Stimulated activated memory B cell treated with anti-CD40 and anti-IgM and Interleukin-4, amounts not matched to agents 10 μg/mL and 1 μg/mL and 100 μg/mL, for 72 hours (primary cell): ENCODE measurements around the gene PRSS8.
"Not testable (repeated sequence)": the region's sequence is repeated elsewhere in the genome, so short reads cannot be mapped to it uniquely, and the experiment has no call there.

Source experiments
- ATAC-seq: fragments of 150-1000 bp; cut with Tn5 transposase; 2 replicates; pipeline ENCODE4 v1.10.0; 2021
- H3K27ac Mint-ChIP-seq: one replicate; pipeline ENCODE4 v1.8.0; 2022; ENCODE audit warnings: mild to moderate bottlenecking, mixed read lengths
- H3K27me3 Mint-ChIP-seq: one replicate; pipeline ENCODE4 v1.8.0; 2022; ENCODE audit warnings: mixed read lengths
- H3K36me3 Mint-ChIP-seq: one replicate; pipeline ENCODE4 v1.8.0; 2022; ENCODE audit warnings: mixed read lengths
- H3K4me1 Mint-ChIP-seq: one replicate; pipeline ENCODE4 v1.8.0; 2022; ENCODE audit warnings: mixed read lengths
- H3K4me3 Mint-ChIP-seq: one replicate; pipeline ENCODE4 v1.8.0; 2022; ENCODE audit warnings: mild to moderate bottlenecking, moderate library complexity, mixed read lengths
- H3K9me3 Mint-ChIP-seq: one replicate; pipeline ENCODE4 v1.8.0; 2022; ENCODE audit warnings: mixed read lengths

Gene PRSS8

DNA sequence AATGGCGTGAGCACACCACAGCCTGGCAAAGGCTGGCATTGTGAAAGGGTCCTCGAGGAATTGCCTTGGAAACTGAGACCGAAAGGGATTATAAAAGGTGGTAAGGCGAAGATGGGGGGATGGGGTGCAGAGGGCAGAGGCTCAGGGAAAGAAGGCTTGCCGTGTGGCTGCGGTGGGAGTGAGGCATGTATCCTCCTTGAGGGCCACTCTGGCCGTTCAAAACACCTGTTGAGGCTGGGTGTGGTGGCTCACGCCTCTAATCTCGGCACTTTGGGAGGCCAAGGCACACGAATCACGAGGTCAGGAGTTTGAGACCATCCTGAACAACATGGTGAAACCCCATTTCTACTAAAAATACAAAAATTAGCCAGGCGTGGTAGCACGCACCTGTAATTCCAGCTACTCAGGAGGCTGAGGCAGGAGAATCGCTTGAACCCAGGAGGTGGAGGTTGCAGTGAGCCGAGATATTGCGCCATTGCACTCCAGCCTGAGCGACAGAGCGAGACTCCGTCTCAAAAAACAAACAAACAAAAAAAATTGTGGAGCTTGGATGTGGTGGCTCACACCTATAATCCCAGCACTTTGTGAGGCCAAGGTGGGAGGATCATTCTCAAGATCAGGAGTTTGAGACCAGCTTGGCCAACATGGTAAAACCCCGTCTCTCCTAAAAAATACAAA, 1.4 kb upstream of the PRSS8 start:
- ATAC-seq, H3K4me1 Mint-ChIP-seq, H3K27me3 Mint-ChIP-seq, H3K27ac Mint-ChIP-seq, H3K4me3 Mint-ChIP-seq, H3K36me3 Mint-ChIP-seq, H3K9me3 Mint-ChIP-seq: not testable (repeated sequence)

- no peaks in the 10 kb centered on the region for H3K9me3 Mint-ChIP-seq
- H3K4me3 Mint-ChIP-seq, result no peak overlapping the region
- no peak overlapping the region for H3K27ac Mint-ChIP-seq
- no peak for ATAC-seq
- H3K4me1 Mint-ChIP-seq, result no peaks in the 10 kb centered on the region
- H3K27me3 Mint-ChIP-seq, result no peaks in the 10 kb centered on the region
- H3K36me3 Mint-ChIP-seq, result peaks cover 7% of the 10 kb centered on the region
These were observed 748 bp upstream of the PRSS8 start for GRCh38 chr16:31136287-31136662.

DNA sequence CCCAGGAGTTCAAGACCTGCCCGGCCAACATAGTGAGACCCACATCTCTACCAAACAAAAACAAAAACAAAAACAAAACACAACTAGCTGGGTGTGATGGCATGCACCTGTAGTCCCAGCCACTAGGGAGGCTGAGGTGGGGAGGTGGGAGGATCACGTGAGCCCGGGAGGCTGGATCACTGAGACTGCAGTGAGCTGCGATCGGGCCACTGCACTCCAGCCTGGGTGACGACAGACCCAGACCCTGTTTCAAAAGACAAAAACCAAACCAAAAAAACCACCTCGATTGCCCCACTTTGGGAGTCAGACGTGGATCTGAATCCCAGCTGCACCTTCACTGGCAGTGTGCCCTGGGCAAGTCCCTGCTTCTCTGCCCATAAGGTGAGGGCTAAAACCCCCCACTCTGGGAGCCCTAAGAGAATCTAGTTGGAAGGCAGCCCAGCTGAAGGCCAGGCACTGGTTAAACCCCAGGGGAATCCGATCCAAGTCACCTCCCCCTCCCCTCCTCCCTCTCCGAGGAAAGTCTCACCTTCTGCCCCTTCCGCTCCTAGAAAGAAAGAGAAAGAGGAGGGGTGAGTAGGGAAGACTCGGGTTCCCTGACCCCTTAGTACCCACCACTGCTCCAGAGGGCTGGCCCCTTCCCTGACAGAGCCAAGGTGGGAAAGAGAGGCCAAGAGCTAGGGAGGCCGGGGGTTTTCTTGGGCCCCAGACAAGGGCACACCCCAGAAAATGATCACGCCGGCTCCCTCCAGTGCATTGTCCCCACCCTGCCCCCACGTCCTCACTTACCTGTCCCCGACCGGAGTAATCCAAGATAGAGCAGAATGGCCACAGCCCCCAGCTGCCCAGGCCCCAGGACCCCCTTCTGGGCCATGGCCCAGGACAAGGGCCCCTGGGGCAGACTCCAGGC, 647 bp downstream of the PRSS8 start:
- no peaks in the 10 kb centered on the region for H3K9me3 Mint-ChIP-seq
- ATAC-seq, result no peak
- peaks cover 19% of the 10 kb centered on the region for H3K36me3 Mint-ChIP-seq
- H3K4me1 Mint-ChIP-seq, result no peaks in the 10 kb centered on the region
- H3K27ac Mint-ChIP-seq, result no peak overlapping the region
- H3K4me3 Mint-ChIP-seq, result no peak overlapping the region
- no peaks in the 10 kb centered on the region for H3K27me3 Mint-ChIP-seq

- peaks cover 19% of the 10 kb centered on the region for H3K36me3 Mint-ChIP-seq
- no peak overlapping the region for H3K27ac Mint-ChIP-seq
- ATAC-seq, result no peak
- H3K9me3 Mint-ChIP-seq, result no peaks in the 10 kb centered on the region
- H3K27me3 Mint-ChIP-seq, result no peaks in the 10 kb centered on the region
- H3K4me1 Mint-ChIP-seq, result no peaks in the 10 kb centered on the region
- H3K4me3 Mint-ChIP-seq, result no peak overlapping the region
These were observed 1.4 kb downstream of the PRSS8 start for GRCh38 chr16:31134091-31134571.

DNA sequence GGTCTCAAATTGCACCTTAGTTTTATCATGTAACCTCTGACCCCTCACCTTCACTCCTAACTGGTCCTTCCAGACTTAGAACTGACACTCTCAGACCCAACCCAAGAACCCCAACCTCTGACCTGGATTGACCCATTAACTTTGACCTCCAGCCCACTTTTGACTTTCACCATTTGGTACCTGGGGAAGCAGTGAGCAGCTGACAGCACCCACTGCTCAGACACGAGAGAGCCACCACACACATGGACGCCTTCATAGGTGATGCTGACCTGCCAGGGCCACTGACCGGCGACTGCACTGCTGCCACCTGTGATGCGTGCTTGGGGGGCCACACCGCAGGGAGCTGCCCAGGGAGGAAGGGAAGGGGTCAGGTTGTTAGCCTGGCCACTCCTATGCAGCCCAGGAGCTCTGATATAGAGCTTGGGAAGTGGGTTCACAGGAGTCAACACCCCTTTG, 2.5 kb downstream of the PRSS8 start:
- Mint-ChIP-seq H3K4me1 (no peaks in the 10 kb centered on the region), H3K36me3 (peaks cover 19% of the 10 kb centered on the region)

DNA sequence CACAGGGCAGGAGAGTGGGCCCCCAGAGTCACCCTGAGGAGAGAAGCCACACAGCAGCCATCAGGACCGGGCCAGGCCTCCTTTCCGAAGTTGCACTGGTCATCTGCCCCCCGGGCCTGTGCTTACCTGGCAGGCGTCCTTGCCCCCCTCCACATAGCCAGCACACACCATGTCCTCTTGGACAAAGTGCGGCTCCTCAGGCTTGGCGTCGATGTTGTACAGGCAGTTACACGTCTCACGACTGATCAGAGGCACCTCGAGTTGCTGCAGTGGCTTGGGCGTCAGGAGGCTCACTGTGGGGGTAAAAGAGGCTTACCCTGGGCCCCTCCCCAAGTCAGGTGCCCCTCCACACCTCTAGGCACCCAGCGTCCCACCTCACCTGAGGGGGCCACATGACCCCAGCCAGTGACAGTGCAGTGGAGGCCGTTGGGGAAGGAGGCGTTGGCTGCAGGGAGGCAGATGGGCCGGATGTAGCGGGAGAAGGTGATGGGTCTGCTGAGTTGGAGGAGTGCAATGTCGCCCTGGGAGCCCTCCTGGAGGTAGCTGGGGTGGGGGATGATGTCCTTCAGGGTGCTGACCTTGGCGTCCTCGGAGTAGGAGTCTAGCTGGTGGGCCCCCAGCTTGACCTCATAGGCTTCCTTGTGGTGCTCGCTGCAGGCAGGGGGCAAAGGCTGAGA, 3.1 kb downstream of the PRSS8 start:
- Mint-ChIP-seq H3K9me3 (no peaks in the 10 kb centered on the region), H3K4me1 (no peaks in the 10 kb centered on the region), H3K4me3 (no peak overlapping the region), H3K36me3 (peaks cover 26% of the 10 kb centered on the region), H3K27me3 (no peaks in the 10 kb centered on the region), H3K27ac (no peak overlapping the region)
- ATAC-seq, result no peak

More for the DNA sequence above, 2.5 kb downstream of the PRSS8 start:
- H3K27ac Mint-ChIP-seq, result no peak overlapping the region
- no peaks in the 10 kb centered on the region for H3K9me3 Mint-ChIP-seq
- H3K4me3 Mint-ChIP-seq, result no peak overlapping the region
- ATAC-seq, result no peak
- no peaks in the 10 kb centered on the region for H3K27me3 Mint-ChIP-seq

DNA sequence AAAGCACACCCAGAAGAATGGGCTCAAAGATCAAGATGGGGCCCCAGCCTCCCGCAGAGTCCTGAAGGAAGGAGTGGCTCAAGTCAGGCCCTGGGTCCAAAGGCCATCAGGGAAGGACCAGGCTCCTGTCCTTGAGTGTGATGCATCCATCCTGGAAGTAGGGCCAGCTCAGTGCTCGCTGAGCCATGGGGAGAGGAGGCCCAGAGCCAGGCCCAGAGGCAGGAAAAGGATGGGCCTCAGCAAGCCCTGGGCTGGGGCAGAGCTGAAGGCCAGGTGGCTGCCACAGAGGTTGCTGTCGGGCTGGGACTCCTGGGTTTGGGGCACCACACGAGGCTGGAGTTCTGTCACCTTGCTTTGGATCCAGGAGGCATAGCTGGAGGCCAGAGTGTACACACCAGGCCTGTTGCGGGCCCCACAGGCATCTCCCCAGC, 3.7 kb downstream of the PRSS8 start:
- Mint-ChIP-seq H3K36me3 (peaks cover 27% of the 10 kb centered on the region), H3K27me3 (no peaks in the 10 kb centered on the region), H3K4me1 (no peaks in the 10 kb centered on the region), H3K27ac (no peak overlapping the region), H3K4me3 (no peak overlapping the region), H3K9me3 (no peaks in the 10 kb centered on the region)
- no peak for ATAC-seq

- ATAC-seq, result no peak
- H3K4me1 Mint-ChIP-seq, result no peaks in the 10 kb centered on the region
- peaks cover 28% of the 10 kb centered on the region for H3K36me3 Mint-ChIP-seq
- H3K9me3 Mint-ChIP-seq, result no peaks in the 10 kb centered on the region
- no peak overlapping the region for H3K4me3 Mint-ChIP-seq
- H3K27me3 Mint-ChIP-seq, result no peaks in the 10 kb centered on the region
- no peak overlapping the region for H3K27ac Mint-ChIP-seq
These were observed 4.1 kb downstream of the PRSS8 start for GRCh38 chr16:31131416-31131815.

- Mint-ChIP-seq H3K9me3 (no peaks in the 10 kb centered on the region), H3K36me3 (peaks cover 33% of the 10 kb centered on the region), H3K27me3 (no peaks in the 10 kb centered on the region), H3K27ac (no peak overlapping the region), H3K4me1 (peaks cover 4% of the 10 kb centered on the region), H3K4me3 (no peak overlapping the region)
- ATAC-seq, result no peak
These were observed 4.6 kb downstream of the PRSS8 start for GRCh38 chr16:31130899-31131298.

DNA sequence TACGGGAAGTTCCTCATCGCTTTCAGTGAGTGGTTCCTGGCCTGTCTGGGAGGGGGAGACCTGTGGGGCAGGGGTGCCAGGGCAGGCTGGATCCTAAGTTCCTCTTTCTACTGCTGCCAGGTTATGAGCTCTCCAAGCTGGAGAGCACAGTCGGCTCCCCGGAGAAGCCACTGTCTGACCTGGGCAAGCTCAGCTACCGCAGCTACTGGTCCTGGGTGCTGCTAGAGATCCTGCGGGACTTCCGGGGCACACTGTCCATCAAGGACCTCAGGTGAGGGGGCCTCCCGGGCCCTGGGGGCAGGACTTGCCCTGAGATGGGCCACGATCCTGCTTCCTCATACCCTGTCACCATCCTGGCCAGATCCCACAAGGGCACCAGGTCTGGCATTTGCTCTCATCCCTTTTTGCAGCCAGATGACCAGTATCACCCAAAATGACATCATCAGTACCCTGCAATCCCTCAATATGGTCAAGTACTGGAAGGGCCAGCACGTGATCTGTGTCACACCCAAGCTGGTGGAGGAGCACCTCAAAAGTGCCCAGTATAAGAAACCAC, 5.1 kb downstream of the PRSS8 start:
- no peaks in the 10 kb centered on the region for H3K9me3 Mint-ChIP-seq
- no peak overlapping the region for H3K27ac Mint-ChIP-seq
- H3K4me3 Mint-ChIP-seq, result no peak overlapping the region
- peaks cover 7% of the 10 kb centered on the region for H3K4me1 Mint-ChIP-seq
- no peak for ATAC-seq
- peaks cover 37% of the 10 kb centered on the region for H3K36me3 Mint-ChIP-seq
- H3K27me3 Mint-ChIP-seq, result no peaks in the 10 kb centered on the region

GRCh38 chr16:31129568-31130335, 5.8 kb downstream of the PRSS8 start:
- Mint-ChIP-seq H3K4me1 (peaks cover 7% of the 10 kb centered on the region), H3K9me3 (no peaks in the 10 kb centered on the region), H3K27me3 (no peaks in the 10 kb centered on the region), H3K4me3 (no peak overlapping the region), H3K36me3 (peaks cover 37% of the 10 kb centered on the region), H3K27ac (no peak overlapping the region)
- ATAC-seq, result no peak

GRCh38 chr16:31128711-31129567, 6.6 kb downstream of the PRSS8 start:
- Mint-ChIP-seq H3K36me3 (peaks cover 37% of the 10 kb centered on the region), H3K4me3 (no peak overlapping the region), H3K4me1 (peaks cover 7% of the 10 kb centered on the region), H3K27ac (peak overlapping the region; percentile 4), H3K9me3 (no peaks in the 10 kb centered on the region), H3K27me3 (no peaks in the 10 kb centered on the region)
- ATAC-seq, result no peak

DNA sequence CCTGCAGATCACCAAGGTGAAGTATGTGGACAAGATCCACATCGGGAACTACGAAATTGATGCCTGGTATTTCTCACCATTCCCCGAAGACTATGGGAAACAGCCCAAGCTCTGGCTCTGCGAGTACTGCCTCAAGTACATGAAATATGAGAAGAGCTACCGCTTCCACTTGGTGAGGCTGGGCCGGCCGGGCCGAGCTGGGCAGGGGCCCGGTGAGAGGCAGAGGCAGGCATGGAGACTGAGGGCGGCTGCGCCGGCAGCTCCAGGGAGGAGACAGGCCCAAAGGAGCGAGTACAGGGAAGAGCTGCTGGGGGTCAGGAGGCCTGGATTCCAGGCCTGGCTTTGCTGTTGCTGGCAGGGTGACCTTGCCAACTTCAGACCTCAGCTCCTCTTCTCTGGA, 8.3 kb downstream of the PRSS8 start:
- peaks cover 7% of the 10 kb centered on the region for H3K4me1 Mint-ChIP-seq
- no peaks in the 10 kb centered on the region for H3K9me3 Mint-ChIP-seq
- no peak overlapping the region for H3K27ac Mint-ChIP-seq
- no peaks in the 10 kb centered on the region for H3K27me3 Mint-ChIP-seq
- peaks cover 40% of the 10 kb centered on the region for H3K36me3 Mint-ChIP-seq
- no peak overlapping the region for H3K4me3 Mint-ChIP-seq
- ATAC-seq, result no peak

DNA sequence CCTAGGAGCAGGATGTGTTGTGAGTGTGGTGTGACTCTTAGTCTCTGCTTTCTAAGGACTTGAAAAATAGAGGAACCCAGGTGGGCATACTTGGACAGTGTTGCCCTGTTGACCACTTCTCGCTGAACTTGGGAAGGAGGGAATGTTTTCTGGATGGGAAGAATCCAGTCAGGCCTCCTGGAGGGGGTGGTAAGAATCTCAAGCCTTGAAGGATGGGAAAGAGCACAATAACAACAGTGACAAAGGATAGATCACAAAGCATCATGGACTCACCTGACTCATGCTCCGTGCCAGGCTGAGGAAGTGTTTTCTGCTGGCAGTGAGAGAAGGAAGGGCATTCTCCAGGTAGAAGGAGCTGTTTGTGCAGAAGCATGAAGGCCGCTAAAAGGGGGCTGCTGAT, 9.7 kb downstream of the PRSS8 start:
- H3K27ac Mint-ChIP-seq, result no peak overlapping the region

More for the DNA sequence above, 9.7 kb downstream of the PRSS8 start:
- no peak for ATAC-seq
- H3K4me3 Mint-ChIP-seq, result no peak overlapping the region
- H3K27me3 Mint-ChIP-seq, result no peaks in the 10 kb centered on the region
- H3K36me3 Mint-ChIP-seq, result peaks cover 37% of the 10 kb centered on the region
- no peaks in the 10 kb centered on the region for H3K9me3 Mint-ChIP-seq
- peaks cover 7% of the 10 kb centered on the region for H3K4me1 Mint-ChIP-seq
